Neural cell (in vitro differentiated cells): Measurements from ENCODE around the gene HEPHL1.

Experiments used
- CTCF ChIP-seq: fragments of 450-650 bp; IDR thresholded peaks from 2 replicates; pipeline ENCODE4 v1.5.1; 2014; ENCODE audit warnings: antibody characterized with exemption, mild to moderate bottlenecking, moderate library complexity; ENCODE audit not compliant: poor library complexity, severe bottlenecking
- REST ChIP-seq: IDR thresholded peaks from 2 replicates; pipeline ENCODE4 v1.6.1; 2012; ENCODE audit warnings: borderline replicate concordance
- TAF1 ChIP-seq: IDR thresholded peaks from 2 replicates; pipeline ENCODE4 v1.6.1; 2012; ENCODE audit warnings: low read depth

GRCh38 chr11:94153320-94153719, 132.2 kb downstream of the HEPHL1 start:
- TF ChIP-seq CTCF (no peak), TAF1 (no peak), REST (no peak)
